Liver (tissue), 9 donors: ENCODE results near the gene DLEC1. TPM values are rescaled to one million over a fixed set of nuclear protein-coding genes. Genes with fewer than 3 reads are reported as not detected.

Source experiments
- DNase-seq: peaks from one replicate; pipeline ENCODE4 v3.0.0-alpha.2; 2017; ENCODE audit warnings: low spot score
- H3K27ac ChIP-seq, 2 donors: one replicate each; pipeline ENCODE4 v1.7.0; 2013; ENCODE audit warnings: inconsistent platforms in 2 of 2, low read length in 2 of 2, control low read depth in 1 of 2, low read depth in 1 of 2, mild to moderate bottlenecking in 1 of 2
- H3K27me3 ChIP-seq, 4 donors: one replicate each; pipeline versions ENCODE4 v1.6.1 to v1.7.0; 2013; ENCODE audit warnings: low read length in 3 of 4, inconsistent platforms in 1 of 4, mild to moderate bottlenecking in 1 of 4, moderate library complexity in 1 of 4; ENCODE audit not compliant: control insufficient read depth in 4 of 4, insufficient read depth in 4 of 4
- H3K36me3 ChIP-seq, 4 donors: one replicate each; pipeline versions ENCODE4 v1.6.1 to v1.7.0; 2013; ENCODE audit warnings: low read length in 3 of 4, mild to moderate bottlenecking in 3 of 4, low read depth in 1 of 4, moderate library complexity in 1 of 4; ENCODE audit not compliant: control insufficient read depth in 4 of 4, insufficient read depth in 3 of 4
- H3K4me1 ChIP-seq, 4 donors: one replicate each; pipeline versions ENCODE4 v1.6.1 to v1.7.0; 2013; ENCODE audit warnings: low read length in 3 of 4, mild to moderate bottlenecking in 3 of 4, moderate library complexity in 1 of 4; ENCODE audit not compliant: control insufficient read depth in 4 of 4, insufficient read depth in 4 of 4
- H3K4me3 ChIP-seq, 3 donors: one replicate each; pipeline versions ENCODE4 v1.6.1 to v1.7.0; 2013; ENCODE audit warnings: low read length in 3 of 3, control low read depth in 1 of 3, low read depth in 1 of 3, mild to moderate bottlenecking in 1 of 3
- H3K9ac ChIP-seq, 2 donors: one replicate each; pipeline ENCODE4 v1.7.0; 2013; ENCODE audit warnings: low read length in 2 of 2, mild to moderate bottlenecking in 2 of 2, moderate library complexity in 2 of 2, control low read depth in 1 of 2, low read depth in 1 of 2
- H3K9me3 ChIP-seq, 4 donors: one replicate each; pipeline versions ENCODE4 v1.6.1 to v1.7.0; 2013; ENCODE audit warnings: low read length in 3 of 4; ENCODE audit not compliant: control insufficient read depth in 4 of 4
- EGR1 ChIP-seq, 2 donors: IDR thresholded peaks; 2 replicates each; pipeline ENCODE4 v1.6.1; 2016 to 2018; ENCODE audit warnings: antibody characterized with exemption in 2 of 2, low read depth in 2 of 2
- FOXA1 ChIP-seq: IDR thresholded peaks from 2 replicates; pipeline ENCODE4 v1.6.1; 2016; ENCODE audit warnings: antibody characterized with exemption
- FOXA2 ChIP-seq: IDR thresholded peaks from 2 replicates; pipeline ENCODE4 v1.6.1; 2016; ENCODE audit warnings: antibody characterized with exemption
- GABPA ChIP-seq, 2 donors: IDR thresholded peaks in 1 of 2; conservative IDR thresholded peaks in 1 of 2; 2 replicates each; pipeline ENCODE4 v1.6.1; 2016; ENCODE audit warnings: antibody characterized with exemption in 2 of 2, mild to moderate bottlenecking in 1 of 2, moderate library complexity in 1 of 2
- HNF4A ChIP-seq, 2 donors: conservative IDR thresholded peaks; 2 replicates each; pipeline ENCODE4 v1.6.1; 2016; ENCODE audit warnings: antibody characterized with exemption in 2 of 2, mild to moderate bottlenecking in 2 of 2
- HNF4G ChIP-seq: IDR thresholded peaks from 2 replicates; pipeline ENCODE4 v1.6.1; 2016; ENCODE audit warnings: antibody characterized with exemption
- JUND ChIP-seq, 2 donors: IDR thresholded peaks; 2 replicates each; pipeline ENCODE4 v1.6.1; 2016; ENCODE audit warnings: antibody characterized with exemption in 2 of 2
- NR2F2 ChIP-seq: IDR thresholded peaks from 2 replicates; pipeline ENCODE4 v1.6.1; 2016; ENCODE audit warnings: antibody characterized with exemption
- RAD21 ChIP-seq, 2 donors: IDR thresholded peaks; 2 replicates each; pipeline ENCODE4 v1.6.1; 2016; ENCODE audit warnings: antibody characterized with exemption in 2 of 2, mild to moderate bottlenecking in 2 of 2
- RXRA ChIP-seq, 2 donors: IDR thresholded peaks; 2 replicates each; pipeline ENCODE4 v1.6.1; 2017 to 2018; ENCODE audit warnings: antibody characterized with exemption in 2 of 2, mild to moderate bottlenecking in 1 of 2
- SP1 ChIP-seq: IDR thresholded peaks from 2 replicates; pipeline ENCODE4 v1.6.1; 2018; ENCODE audit warnings: antibody characterized with exemption, mild to moderate bottlenecking
- TAF1 ChIP-seq: conservative IDR thresholded peaks from 2 replicates; pipeline ENCODE4 v1.6.1; 2016; ENCODE audit warnings: antibody characterized with exemption, mild to moderate bottlenecking
- YY1 ChIP-seq: IDR thresholded peaks from 2 replicates; pipeline ENCODE4 v1.6.1; 2016; ENCODE audit warnings: antibody characterized with exemption, mild to moderate bottlenecking
- WGBS: extraction: QIAGEN DNeasy Blood & Tissue Kit; methylation state at CpG from one replicate; pipeline ENCODE4 v1.1.7; 2013; 5-methylcytosine and 5-hydroxymethylcytosine counted together
- polyA plus RNA-seq, 2 donors: library from polyadenylated mRNA; stranded (reverse) in 1 of 2; unstranded in 1 of 2; fragments of 200-250 nt in 1 of 2; fragments of >200 nt in 1 of 2; fragmentation: Nextera tagmentation in 1 of 2; extraction: Ambion mirVana in 1 of 2; gene quantifications; one replicate each; pipeline versions ENCODE4 v1.2.1 to v1.2.3, GENCODE V29; 2013 to 2015
- total RNA-seq, 2 donors: library from RNA; depleted of rRNA; stranded (reverse); fragments of >200 nt; gene quantifications; one replicate each; pipeline ENCODE4 v1.2.3, GENCODE V29; 2014
- TF ChIP-seq, protein P1 (sequence below): IDR thresholded peaks from 2 replicates; pipeline ENCODE4 v1.6.1; 2016; ENCODE audit warnings: antibody characterized with exemption
- TF ChIP-seq, protein P2 (sequence below): fragments of 150-350 bp; IDR thresholded peaks from 2 replicates; pipeline ENCODE4 v1.5.1; 2017; ENCODE audit warnings: improper control_type of control experiment, low read depth, low read length; ENCODE audit not compliant: missing input control
- TF ChIP-seq, protein P3 (sequence below): IDR thresholded peaks from 2 replicates; pipeline ENCODE4 v1.6.1; 2016; ENCODE audit warnings: antibody characterized with exemption, mild to moderate bottlenecking
- TF ChIP-seq, protein P4 (sequence below): IDR thresholded peaks from 2 replicates; pipeline ENCODE4 v1.6.1; 2016; ENCODE audit warnings: antibody characterized with exemption
- TF ChIP-seq, protein P5 (sequence below): IDR thresholded peaks from 2 replicates; pipeline ENCODE4 v1.6.1; 2016; ENCODE audit warnings: antibody characterized with exemption
- donor health status: healthy.
- donor health status: healthy.
- donor health status: healthy.
- donor health status: healthy.
- donor health status: healthy.

DLEC1 gene
- total and polyA plus RNA-seq, 4 donors: 0.09 to 0.63 (median 0.30) TPM

DNA sequence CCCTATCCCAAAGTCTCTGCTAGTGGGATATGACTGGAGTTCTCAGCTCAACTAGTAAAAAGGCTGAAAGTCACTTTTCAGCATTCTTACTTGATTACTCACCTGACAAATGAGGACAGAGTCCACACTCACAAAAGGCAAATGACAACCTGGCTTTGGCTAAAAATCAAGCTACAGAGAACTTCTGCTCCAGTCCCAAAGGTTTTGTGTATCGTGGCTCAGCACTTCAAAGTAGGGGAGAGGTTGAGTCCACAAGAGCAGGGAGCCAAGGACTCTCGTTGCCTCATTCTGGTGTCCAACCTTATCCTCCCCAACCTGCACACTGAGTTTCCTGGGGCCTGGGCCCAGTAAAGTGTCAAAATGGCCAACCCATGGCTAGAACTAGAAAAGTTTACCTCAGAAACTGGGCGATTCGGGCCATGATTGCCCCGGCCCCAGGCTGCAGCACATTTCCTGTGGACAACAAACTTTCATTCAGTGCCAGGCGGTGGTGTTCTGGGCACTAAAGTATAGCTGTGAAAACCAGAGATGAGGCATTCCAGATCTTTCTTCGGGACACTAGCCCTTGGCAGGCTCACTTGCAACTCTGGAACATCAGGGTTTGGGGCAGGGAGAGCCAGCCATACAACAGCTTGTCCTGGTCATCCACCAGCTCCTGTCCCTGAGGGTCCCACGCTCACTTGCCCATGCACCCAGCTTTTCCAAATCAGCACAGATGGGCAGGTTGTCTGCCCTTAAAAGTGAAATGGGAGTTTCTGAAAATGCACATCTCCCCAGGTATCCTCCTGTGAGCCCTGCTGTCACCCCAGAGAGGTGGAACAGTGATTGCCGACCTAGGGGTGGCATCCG, 94.8 kb downstream of the DLEC1 start:
- H3K36me3 ChIP-seq: peaks cover 11 to 29% (median 19%) of the 10 kb centered on the region in 4 donors
- peak overlapping the region; percentile 77 to 84 for H3K27ac ChIP-seq
- H3K9ac ChIP-seq: peak overlapping the region in 1 of 2 donors; percentile 16
- H3K4me1 ChIP-seq: peaks cover 23 to 77% (median 69%) of the 10 kb centered on the region in 4 donors
- H3K9me3 ChIP-seq: no peaks in the 10 kb centered on the region
- peak; percentile 54 for DNase-seq
- H3K27me3 ChIP-seq: no peaks in the 10 kb centered on the region
- 42% methylated on average over 10 of the region's 10 CpGs for WGBS
- H3K4me3 ChIP-seq: peak overlapping the region in 2 of 3 donors; percentile 7 to 10
- TF ChIP-seq, protein P1, sequence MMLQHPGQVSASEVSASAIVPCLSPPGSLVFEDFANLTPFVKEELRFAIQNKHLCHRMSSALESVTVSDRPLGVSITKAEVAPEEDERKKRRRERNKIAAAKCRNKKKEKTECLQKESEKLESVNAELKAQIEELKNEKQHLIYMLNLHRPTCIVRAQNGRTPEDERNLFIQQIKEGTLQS: peak; percentile 98
- TF ChIP-seq HNF4G (peak; percentile 99), TAF1 (no peak), EGR1 (IDR thresholded peaks at IDR 0.05; ENCODE audit: low read depth in 2 of 2) (peak in 1 of 2 donors; percentile 80), RXRA (IDR thresholded peaks at IDR 0.05) (peak; percentile 98 to 100), GABPA (IDR thresholded peaks at IDR 0.05 in 1 of 2, conservative IDR thresholded peaks at IDR 0.05 in 1 of 2) (peak in 1 of 2 donors; percentile 69), HNF4A (conservative IDR thresholded peaks at IDR 0.05) (peak; percentile 99 to 100), RAD21 (IDR thresholded peaks at IDR 0.05) (peak; percentile 50 to 60), NR2F2 (peak; percentile 37), FOXA2 (peak; percentile 95), FOXA1 (peak; percentile 95), YY1 (peak; percentile 96), JUND (IDR thresholded peaks at IDR 0.05) (peak; percentile 100), SP1 (peak; percentile 100)
- TF ChIP-seq, protein P2, sequence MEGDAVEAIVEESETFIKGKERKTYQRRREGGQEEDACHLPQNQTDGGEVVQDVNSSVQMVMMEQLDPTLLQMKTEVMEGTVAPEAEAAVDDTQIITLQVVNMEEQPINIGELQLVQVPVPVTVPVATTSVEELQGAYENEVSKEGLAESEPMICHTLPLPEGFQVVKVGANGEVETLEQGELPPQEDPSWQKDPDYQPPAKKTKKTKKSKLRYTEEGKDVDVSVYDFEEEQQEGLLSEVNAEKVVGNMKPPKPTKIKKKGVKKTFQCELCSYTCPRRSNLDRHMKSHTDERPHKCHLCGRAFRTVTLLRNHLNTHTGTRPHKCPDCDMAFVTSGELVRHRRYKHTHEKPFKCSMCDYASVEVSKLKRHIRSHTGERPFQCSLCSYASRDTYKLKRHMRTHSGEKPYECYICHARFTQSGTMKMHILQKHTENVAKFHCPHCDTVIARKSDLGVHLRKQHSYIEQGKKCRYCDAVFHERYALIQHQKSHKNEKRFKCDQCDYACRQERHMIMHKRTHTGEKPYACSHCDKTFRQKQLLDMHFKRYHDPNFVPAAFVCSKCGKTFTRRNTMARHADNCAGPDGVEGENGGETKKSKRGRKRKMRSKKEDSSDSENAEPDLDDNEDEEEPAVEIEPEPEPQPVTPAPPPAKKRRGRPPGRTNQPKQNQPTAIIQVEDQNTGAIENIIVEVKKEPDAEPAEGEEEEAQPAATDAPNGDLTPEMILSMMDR: no peak
- TF ChIP-seq, protein P3, sequence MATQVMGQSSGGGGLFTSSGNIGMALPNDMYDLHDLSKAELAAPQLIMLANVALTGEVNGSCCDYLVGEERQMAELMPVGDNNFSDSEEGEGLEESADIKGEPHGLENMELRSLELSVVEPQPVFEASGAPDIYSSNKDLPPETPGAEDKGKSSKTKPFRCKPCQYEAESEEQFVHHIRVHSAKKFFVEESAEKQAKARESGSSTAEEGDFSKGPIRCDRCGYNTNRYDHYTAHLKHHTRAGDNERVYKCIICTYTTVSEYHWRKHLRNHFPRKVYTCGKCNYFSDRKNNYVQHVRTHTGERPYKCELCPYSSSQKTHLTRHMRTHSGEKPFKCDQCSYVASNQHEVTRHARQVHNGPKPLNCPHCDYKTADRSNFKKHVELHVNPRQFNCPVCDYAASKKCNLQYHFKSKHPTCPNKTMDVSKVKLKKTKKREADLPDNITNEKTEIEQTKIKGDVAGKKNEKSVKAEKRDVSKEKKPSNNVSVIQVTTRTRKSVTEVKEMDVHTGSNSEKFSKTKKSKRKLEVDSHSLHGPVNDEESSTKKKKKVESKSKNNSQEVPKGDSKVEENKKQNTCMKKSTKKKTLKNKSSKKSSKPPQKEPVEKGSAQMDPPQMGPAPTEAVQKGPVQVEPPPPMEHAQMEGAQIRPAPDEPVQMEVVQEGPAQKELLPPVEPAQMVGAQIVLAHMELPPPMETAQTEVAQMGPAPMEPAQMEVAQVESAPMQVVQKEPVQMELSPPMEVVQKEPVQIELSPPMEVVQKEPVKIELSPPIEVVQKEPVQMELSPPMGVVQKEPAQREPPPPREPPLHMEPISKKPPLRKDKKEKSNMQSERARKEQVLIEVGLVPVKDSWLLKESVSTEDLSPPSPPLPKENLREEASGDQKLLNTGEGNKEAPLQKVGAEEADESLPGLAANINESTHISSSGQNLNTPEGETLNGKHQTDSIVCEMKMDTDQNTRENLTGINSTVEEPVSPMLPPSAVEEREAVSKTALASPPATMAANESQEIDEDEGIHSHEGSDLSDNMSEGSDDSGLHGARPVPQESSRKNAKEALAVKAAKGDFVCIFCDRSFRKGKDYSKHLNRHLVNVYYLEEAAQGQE: peak; percentile 90
- TF ChIP-seq, protein P4, sequence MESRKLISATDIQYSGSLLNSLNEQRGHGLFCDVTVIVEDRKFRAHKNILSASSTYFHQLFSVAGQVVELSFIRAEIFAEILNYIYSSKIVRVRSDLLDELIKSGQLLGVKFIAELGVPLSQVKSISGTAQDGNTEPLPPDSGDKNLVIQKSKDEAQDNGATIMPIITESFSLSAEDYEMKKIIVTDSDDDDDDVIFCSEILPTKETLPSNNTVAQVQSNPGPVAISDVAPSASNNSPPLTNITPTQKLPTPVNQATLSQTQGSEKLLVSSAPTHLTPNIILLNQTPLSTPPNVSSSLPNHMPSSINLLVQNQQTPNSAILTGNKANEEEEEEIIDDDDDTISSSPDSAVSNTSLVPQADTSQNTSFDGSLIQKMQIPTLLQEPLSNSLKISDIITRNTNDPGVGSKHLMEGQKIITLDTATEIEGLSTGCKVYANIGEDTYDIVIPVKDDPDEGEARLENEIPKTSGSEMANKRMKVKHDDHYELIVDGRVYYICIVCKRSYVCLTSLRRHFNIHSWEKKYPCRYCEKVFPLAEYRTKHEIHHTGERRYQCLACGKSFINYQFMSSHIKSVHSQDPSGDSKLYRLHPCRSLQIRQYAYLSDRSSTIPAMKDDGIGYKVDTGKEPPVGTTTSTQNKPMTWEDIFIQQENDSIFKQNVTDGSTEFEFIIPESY: peak; percentile 92
- TF ChIP-seq, protein P5, sequence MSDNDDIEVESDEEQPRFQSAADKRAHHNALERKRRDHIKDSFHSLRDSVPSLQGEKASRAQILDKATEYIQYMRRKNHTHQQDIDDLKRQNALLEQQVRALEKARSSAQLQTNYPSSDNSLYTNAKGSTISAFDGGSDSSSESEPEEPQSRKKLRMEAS: peak; percentile 91
